HepG2 (cell line): Measurements from ENCODE around the gene THAP9. TPM values are rescaled to one million over a fixed set of nuclear protein-coding genes. Genes with fewer than 3 reads are reported as not detected.

Experiments
- ARNT ChIP-seq: fragments of 450-650 bp; IDR thresholded peaks from 2 replicates; pipeline ENCODE4 v1.6.1; 2017
- CC2D1A ChIP-seq: sonication (generic); formaldehyde crosslinking; IDR thresholded peaks from 2 replicates; pipeline ENCODE4 v1.8.1; 2023; ENCODE audit warnings: mild to moderate bottlenecking, missing genetic modification reagents
- HNF4A ChIP-seq: sonication (generic); formaldehyde crosslinking; IDR thresholded peaks from 2 replicates; pipeline ENCODE4 v1.4.0; 2020; ENCODE audit warnings: missing genetic modification reagents
- PATZ1 ChIP-seq: sonication (generic); formaldehyde crosslinking; IDR thresholded peaks from 2 replicates; pipeline ENCODE4 v1.4.0; 2020; ENCODE audit warnings: missing genetic modification reagents
- PHF8 ChIP-seq: sonication (generic); formaldehyde crosslinking; IDR thresholded peaks from 2 replicates; pipeline ENCODE4 v1.5.0; 2020; ENCODE audit warnings: missing genetic modification reagents
- RFX1 ChIP-seq: fragments of 450-650 bp; IDR thresholded peaks from 2 replicates; pipeline ENCODE4 v1.6.1; 2017
- SMARCC2 ChIP-seq: fragments of 450-650 bp; IDR thresholded peaks from 2 replicates; pipeline ENCODE4 v1.6.1; 2017; ENCODE audit warnings: antibody characterized with exemption, mild to moderate bottlenecking
- ZBTB8A ChIP-seq: sonication (generic); formaldehyde crosslinking; IDR thresholded peaks from 2 replicates; pipeline ENCODE4 v1.4.0; 2020; ENCODE audit warnings: mild to moderate bottlenecking, low read depth, missing genetic modification reagents, borderline replicate concordance
- ZNF382 ChIP-seq: sonication (generic); formaldehyde crosslinking; IDR thresholded peaks from 2 replicates; pipeline ENCODE4 v1.5.0; 2020; ENCODE audit warnings: missing genetic modification reagents, mild to moderate bottlenecking, borderline replicate concordance
- ZNF691 ChIP-seq: sonication (generic); formaldehyde crosslinking; IDR thresholded peaks from 2 replicates; pipeline ENCODE4 v1.4.0; 2020; ENCODE audit warnings: missing genetic modification reagents, low read depth, mild to moderate bottlenecking, borderline replicate concordance
- ZNF747 ChIP-seq: sonication (generic); formaldehyde crosslinking; IDR thresholded peaks from 2 replicates; pipeline ENCODE4 v1.8.1; 2023; ENCODE audit warnings: missing genetic modification reagents, mild to moderate bottlenecking, borderline replicate concordance
- ZNF749 ChIP-seq: sonication (generic); formaldehyde crosslinking; IDR thresholded peaks from 2 replicates; pipeline ENCODE4 v1.8.0; 2022; ENCODE audit warnings: mild to moderate bottlenecking, missing genetic modification reagents, moderate library complexity, borderline replicate concordance
- ZNF776 ChIP-seq: sonication (generic); formaldehyde crosslinking; IDR thresholded peaks from 2 replicates; pipeline ENCODE4 v1.4.0; 2020; ENCODE audit warnings: mild to moderate bottlenecking, missing genetic modification reagents
- ZNF879 ChIP-seq: sonication (generic); formaldehyde crosslinking; IDR thresholded peaks from 2 replicates; pipeline ENCODE4 v1.8.1; 2023; ENCODE audit warnings: missing genetic modification reagents
- polyA plus RNA-seq, 8 experiments: library from polyadenylated mRNA; depleted of rRNA in 3 of 8; stranded (reverse) in 7 of 8; unstranded in 1 of 8; fragments of >200 nt; fragmentation: Illumina TruSeq in 4 of 8; extraction: Trizol in 4 of 8; gene quantifications; 2 replicates each; pipeline versions ENCODE4 v1.2.1 to v1.2.3, GENCODE V29; 2011 to 2016; ENCODE audit warnings: low read depth in 4 of 8, missing spikeins in 1 of 8, mixed read lengths in 1 of 8; ENCODE audit not compliant: insufficient read depth in 1 of 8
- total RNA-seq, 5 experiments: library from RNA; depleted of rRNA; stranded (reverse); fragments of >200 nt; fragmentation: Illumina TruSeq; extraction: Trizol; gene quantifications; 2 replicates each; pipeline ENCODE4 v1.2.3, GENCODE V29; 2016; ENCODE audit warnings: low read depth in 1 of 5
- TF ChIP-seq, protein P1 (sequence below): sonication (generic); formaldehyde crosslinking; IDR thresholded peaks from 2 replicates; pipeline ENCODE4 v1.4.0; 2020; ENCODE audit warnings: mild to moderate bottlenecking, missing genetic modification reagents
- TF ChIP-seq, protein P2 (sequence below): sonication (generic); formaldehyde crosslinking; IDR thresholded peaks from 2 replicates; pipeline ENCODE4 v1.4.0; 2020; ENCODE audit warnings: missing genetic modification reagents, borderline replicate concordance
- TF ChIP-seq, protein P3 (sequence below): IDR thresholded peaks from 2 replicates; pipeline ENCODE4 v1.6.1; 2016

THAP9 gene
- total and polyA plus RNA-seq, 2 of the 13 experiments (the other 11 are each of a cell fraction or from before 2014, with no cell fraction given): 6.0 to 7.2 TPM

DNA sequence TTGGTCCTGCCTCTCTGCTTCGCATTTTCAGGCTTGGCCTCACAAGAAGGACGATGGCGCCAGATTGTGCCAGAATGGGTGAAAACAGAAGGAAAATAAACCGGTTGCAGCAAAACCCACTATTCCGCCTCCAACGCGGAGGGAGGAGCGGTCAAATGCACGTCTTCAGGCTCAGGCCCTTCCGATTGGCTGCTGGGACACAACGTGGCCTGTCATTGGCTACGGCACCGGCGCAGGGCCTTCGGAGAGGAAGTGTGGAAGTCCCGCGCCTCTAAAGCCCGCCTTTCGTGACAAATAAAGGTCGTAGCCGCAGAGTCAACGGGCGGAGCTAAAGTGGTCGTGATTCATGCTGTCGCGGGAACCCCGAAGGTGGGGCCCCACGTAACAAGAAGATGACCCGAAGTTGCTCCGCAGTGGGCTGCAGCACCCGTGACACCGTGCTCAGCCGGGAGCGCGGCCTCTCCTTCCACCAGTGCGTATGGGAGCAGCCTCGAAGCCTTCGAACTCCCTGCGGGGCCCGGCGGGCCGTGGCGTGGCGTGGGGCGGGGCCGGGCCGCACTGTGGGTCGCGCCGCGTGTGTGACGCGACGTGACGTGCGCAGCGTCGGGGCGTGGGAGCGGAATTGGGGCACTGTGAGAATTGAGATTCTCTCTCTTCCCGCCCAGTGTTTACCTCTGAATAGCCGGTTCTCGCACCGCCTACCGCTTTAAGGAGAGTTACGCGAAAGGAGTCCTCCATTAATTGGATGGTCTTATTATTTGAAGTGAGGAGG, at the start of gene THAP9 (continued):
- TF ChIP-seq PATZ1 (CRISPR knock-in tag) (peak; percentile 43), ZBTB8A (CRISPR knock-in tag) (no peak; the same call in 1 of the 2 replicates), ZNF382 (no peak), RFX1 (no peak), ZNF749 (peak; percentile 69; the same call in 1 of the 2 replicates), ZNF691 (CRISPR knock-in tag) (peak; percentile 10; the same call in 1 of the 2 replicates), CC2D1A (CRISPR knock-in tag) (no peak; the same call in 1 of the 2 replicates), HNF4A (CRISPR knock-in tag) (no peak; the same call in 1 of the 2 replicates), ZNF747 (CRISPR knock-in tag) (no peak; the same call in 1 of the 2 replicates), SMARCC2 (no peak), ARNT (no peak), PHF8 (CRISPR knock-in tag) (peak; percentile 85), ZNF879 (CRISPR knock-in tag) (no peak), ZNF776 (no peak; the same call in 1 of the 2 replicates)
- TF ChIP-seq, protein P1, sequence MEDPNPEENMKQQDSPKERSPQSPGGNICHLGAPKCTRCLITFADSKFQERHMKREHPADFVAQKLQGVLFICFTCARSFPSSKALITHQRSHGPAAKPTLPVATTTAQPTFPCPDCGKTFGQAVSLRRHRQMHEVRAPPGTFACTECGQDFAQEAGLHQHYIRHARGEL (CRISPR knock-in tag): no peak
- TF ChIP-seq, protein P2, sequence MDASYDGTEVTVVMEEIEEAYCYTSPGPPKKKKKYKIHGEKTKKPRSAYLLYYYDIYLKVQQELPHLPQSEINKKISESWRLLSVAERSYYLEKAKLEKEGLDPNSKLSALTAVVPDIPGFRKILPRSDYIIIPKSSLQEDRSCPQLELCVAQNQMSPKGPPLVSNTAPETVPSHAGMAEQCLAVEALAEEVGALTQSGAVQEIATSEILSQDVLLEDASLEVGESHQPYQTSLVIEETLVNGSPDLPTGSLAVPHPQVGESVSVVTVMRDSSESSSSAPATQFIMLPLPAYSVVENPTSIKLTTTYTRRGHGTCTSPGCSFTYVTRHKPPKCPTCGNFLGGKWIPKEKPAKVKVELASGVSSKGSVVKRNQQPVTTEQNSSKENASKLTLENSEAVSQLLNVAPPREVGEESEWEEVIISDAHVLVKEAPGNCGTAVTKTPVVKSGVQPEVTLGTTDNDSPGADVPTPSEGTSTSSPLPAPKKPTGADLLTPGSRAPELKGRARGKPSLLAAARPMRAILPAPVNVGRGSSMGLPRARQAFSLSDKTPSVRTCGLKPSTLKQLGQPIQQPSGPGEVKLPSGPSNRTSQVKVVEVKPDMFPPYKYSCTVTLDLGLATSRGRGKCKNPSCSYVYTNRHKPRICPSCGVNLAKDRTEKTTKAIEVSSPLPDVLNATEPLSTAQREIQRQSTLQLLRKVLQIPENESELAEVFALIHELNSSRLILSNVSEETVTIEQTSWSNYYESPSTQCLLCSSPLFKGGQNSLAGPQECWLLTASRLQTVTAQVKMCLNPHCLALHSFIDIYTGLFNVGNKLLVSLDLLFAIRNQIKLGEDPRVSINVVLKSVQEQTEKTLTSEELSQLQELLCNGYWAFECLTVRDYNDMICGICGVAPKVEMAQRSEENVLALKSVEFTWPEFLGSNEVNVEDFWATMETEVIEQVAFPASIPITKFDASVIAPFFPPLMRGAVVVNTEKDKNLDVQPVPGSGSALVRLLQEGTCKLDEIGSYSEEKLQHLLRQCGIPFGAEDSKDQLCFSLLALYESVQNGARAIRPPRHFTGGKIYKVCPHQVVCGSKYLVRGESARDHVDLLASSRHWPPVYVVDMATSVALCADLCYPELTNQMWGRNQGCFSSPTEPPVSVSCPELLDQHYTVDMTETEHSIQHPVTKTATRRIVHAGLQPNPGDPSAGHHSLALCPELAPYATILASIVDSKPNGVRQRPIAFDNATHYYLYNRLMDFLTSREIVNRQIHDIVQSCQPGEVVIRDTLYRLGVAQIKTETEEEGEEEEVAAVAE (CRISPR knock-in tag): no peak
- TF ChIP-seq, protein P3, sequence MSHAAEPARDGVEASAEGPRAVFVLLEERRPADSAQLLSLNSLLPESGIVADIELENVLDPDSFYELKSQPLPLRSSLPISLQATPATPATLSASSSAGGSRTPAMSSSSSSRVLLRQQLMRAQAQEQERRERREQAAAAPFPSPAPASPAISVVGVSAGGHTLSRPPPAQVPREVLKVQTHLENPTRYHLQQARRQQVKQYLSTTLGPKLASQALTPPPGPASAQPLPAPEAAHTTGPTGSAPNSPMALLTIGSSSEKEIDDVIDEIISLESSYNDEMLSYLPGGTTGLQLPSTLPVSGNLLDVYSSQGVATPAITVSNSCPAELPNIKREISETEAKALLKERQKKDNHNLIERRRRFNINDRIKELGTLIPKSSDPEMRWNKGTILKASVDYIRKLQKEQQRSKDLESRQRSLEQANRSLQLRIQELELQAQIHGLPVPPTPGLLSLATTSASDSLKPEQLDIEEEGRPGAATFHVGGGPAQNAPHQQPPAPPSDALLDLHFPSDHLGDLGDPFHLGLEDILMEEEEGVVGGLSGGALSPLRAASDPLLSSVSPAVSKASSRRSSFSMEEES (CRISPR knock-in tag): 0 out of 2 replicates have a peak, but pooled peaks have one; percentile 40
